Stimulated activated CD4-positive, alpha-beta T cell treated with anti-CD3 and anti-CD28 coated beads, Interleukin-2, amount 100 ng/mL, for 48 hours (primary cell): ENCODE measurements around the gene HOXD8.

ENCODE experiments used
- DNase-seq, 2 donors: peaks; one replicate each; pipeline ENCODE4 v3.0.0-alpha.2; 2020

HOXD8 gene

GRCh38 chr2:176147800-176148496, 18.4 kb downstream of the HOXD8 start:
- no peak for DNase-seq

GRCh38 chr2:176148751-176149421, 19.4 kb downstream of the HOXD8 start:
- DNase-seq, result no peak

GRCh38 chr2:176149481-176149938, 20.0 kb downstream of the HOXD8 start:
- DNase-seq, result no peak

GRCh38 chr2:176149939-176150583, 20.6 kb downstream of the HOXD8 start:
- no peak for DNase-seq

GRCh38 chr2:176150584-176151441, 21.3 kb downstream of the HOXD8 start:
- DNase-seq, result no peak

- no peak for DNase-seq
These were observed 22.2 kb downstream of the HOXD8 start, which contains the start of gene HOXD4 for GRCh38 chr2:176151442-176152287. HOXD4 (plus strand) TSS chr2:176151550; CDS start chr2:176151634, 84 bp downstream.

GRCh38 chr2:176152350-176153181, 23.1 kb downstream of the HOXD8 start:
- DNase-seq, result no peak

GRCh38 chr2:176154576-176155252, 25.2 kb downstream of the HOXD8 start:
- no peak for DNase-seq

- DNase-seq, result no peak
These were observed 26.0 kb downstream of the HOXD8 start for GRCh38 chr2:176155356-176156044.

- DNase-seq, result no peak
These were observed 26.8 kb downstream of the HOXD8 start for GRCh38 chr2:176156301-176156806.

GRCh38 chr2:176156807-176157498, 27.4 kb downstream of the HOXD8 start, which contains the start of gene HOXD3:
HOXD3 (plus strand) TSS chr2:176157307; CDS start chr2:176169115, 11,808 bp downstream.
- DNase-seq, result no peak

- no peak for DNase-seq
These were observed 28.1 kb downstream of the HOXD8 start for GRCh38 chr2:176157499-176158185.

- DNase-seq, result no peak
These were observed 28.7 kb downstream of the HOXD8 start for GRCh38 chr2:176158186-176158591.

- DNase-seq, result no peak
These were observed 29.6 kb downstream of the HOXD8 start for GRCh38 chr2:176158855-176159662.

GRCh38 chr2:176159663-176160250, 30.3 kb downstream of the HOXD8 start:
- no peak for DNase-seq

GRCh38 chr2:176160251-176160985, 30.9 kb downstream of the HOXD8 start:
- no peak for DNase-seq
